ENCODE measurements around the gene SAMD13.

The SAMD13 gene

DNA sequence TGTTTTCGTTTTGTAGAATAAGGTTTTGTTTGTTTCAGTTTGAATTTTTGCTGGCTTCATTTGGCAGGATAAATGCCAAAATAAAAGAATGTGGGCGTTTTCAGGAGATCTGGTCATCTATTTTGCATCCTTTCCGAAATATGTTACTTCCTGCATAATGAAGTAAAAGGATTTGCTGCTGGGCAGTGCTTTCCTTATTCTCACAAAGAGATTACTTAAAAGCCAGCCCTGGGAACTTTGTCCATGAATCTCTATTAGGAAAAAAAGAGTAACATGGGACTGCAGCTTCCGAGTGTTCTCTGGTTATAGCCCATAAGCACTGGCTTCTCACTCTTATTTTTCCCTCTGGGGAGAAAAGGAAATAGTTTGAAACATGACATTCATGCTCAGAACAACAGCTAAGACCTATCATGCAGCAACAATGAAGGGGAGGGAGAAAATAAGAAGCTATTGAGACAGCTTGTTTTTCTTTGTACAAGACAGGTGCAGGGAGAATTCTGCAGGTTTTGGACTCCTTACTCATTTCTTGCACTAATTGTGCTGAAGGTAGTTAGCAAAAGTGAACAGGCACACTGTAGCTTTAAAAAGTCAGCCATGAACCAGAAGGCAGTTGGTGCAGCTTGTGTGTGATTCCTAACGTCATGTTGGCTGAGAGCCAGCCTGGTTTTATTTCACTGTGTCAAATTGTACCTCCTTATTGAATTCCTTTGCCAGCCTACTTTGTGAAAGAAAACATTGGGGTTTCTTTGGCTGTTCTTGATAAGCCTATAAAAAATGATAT is at the start of gene SAMD13:
Gene SAMD13 (plus strand): TSS at position 705 of the 781 bp plus-strand sequence. CDS start 1,527 bp downstream, outside the sequence.
- peak; percentile 24 to 48 for DNase-seq

- no peak for DNase-seq
These were observed 48.5 kb upstream of the SAMD13 start for GRCh38 chr1:84253036-84253435.

DNA sequence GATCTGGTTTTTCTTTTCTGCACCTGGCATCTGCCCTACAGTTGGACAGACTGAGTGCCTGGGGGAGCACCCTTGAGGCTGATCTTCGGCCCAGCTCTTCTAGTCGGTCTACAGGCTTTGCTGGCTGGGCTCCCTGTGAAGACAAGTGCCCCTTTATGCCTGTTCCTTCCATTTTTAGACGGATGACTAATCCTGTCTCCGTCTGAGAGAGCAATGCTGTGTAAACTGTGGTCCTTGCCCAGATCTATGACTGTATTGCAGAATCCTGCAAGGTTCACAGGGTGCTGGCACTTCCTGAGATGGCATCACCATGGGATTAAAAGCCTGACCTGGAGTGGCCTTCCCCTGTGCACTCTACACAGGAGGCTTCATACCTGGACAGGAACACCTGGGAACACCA is 47.6 kb upstream of the SAMD13 start:
- no peak for DNase-seq

- no peak for DNase-seq
These were observed 46.7 kb upstream of the SAMD13 start for GRCh38 chr1:84254703-84255238.

- DNase-seq = no peak
These were observed 45.9 kb upstream of the SAMD13 start for GRCh38 chr1:84255582-84255981.

GRCh38 chr1:84257617-84258016 is 43.9 kb upstream of the SAMD13 start:
- no peak for DNase-seq

GRCh38 chr1:84259376-84259775 is 42.1 kb upstream of the SAMD13 start:
- no peak for DNase-seq

DNA sequence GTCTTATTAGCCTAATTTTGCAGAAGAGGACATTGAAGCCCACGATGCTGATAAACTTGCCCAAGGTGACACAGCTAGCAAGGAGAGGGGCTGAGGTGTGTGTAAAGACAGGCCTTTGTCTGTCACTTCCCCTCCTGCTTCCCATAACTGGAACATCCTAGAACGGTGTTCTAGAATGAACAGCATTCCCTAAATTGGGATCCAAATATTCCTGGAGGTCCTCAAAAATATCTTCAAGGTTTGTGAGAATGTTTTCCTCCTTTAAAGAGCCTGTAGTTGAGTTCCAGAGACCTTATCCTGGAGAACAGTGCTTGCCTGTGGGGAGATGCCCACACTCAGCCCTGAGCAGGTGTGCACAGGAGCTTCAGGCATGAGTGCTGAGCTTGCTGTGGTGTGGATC is 41.5 kb upstream of the SAMD13 start:
- DNase-seq = no peak

DNA sequence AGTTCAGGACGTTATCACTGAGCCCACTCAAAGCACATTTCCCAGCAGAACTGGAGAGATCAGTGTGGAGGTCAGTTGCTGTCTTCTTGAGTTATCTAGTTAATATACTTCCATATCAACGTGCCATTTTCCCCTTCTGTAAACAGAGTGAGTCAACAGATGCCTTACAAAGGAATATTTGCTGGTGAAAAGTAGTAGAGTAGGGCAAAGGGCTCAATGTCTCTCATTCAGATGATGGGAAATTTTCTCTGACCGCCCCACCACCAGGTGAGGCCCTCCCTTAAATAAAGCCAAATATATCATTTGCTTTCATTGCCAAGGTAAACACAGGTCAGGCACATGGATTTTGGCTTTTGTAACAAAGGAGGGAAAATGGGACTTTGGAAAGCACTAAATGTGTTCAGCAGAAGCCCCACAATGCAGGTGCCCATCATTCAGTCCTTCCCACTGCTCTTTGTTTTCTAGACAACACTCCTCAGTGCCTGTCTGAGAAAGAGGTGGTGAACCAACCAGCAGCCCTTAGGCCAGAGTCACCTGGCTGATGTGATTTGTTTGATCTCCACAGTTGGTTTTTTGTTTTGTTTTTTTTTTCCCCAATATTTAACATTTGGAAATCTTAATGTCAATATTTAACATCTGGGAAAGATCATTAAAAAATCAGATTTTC is 40.5 kb upstream of the SAMD13 start:
- no peak for DNase-seq

GRCh38 chr1:84264961-84265360 is 36.5 kb upstream of the SAMD13 start:
- DNase-seq = no peak

GRCh38 chr1:84265867-84266266 is 35.6 kb upstream of the SAMD13 start:
- no peak for DNase-seq

DNA sequence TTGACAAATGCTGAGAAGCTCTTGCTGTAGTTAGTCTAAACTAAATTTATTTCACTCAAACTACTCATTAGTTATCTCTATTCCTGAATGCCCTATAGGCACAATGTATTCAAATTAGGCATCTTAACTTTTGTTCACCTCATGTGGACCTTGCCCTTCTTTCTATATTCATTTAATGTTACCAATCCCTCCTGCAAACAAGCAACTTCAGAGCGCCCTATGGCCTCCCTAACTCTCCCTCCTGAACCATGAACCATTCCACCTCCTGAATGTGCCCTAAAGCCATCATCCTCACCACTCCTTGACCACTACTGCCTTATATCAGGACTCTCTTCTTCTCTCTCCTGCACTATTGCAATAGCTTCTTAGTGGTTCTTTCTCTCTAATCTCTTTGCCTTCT is 34.8 kb upstream of the SAMD13 start:
- no peak for DNase-seq

DNA sequence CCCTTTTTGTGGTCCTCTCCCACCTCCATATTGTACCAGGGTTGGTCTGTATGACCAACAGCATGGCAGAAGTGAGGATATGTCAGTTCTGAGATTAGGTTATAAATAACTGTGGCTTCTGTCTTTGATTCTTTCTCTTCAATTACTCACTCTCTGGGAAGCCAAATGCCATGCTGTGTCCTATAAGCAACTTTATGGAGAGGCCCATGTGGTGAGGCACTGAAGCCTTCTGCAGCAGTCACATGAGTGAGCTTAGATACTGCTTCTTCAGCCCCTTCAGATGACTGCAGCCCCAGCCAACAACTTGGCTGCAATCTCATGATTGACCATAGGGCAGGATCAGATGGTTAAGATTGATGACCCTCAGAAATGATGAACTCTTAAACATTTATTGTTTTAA is 34.0 kb upstream of the SAMD13 start:
- no peak for DNase-seq

DNA sequence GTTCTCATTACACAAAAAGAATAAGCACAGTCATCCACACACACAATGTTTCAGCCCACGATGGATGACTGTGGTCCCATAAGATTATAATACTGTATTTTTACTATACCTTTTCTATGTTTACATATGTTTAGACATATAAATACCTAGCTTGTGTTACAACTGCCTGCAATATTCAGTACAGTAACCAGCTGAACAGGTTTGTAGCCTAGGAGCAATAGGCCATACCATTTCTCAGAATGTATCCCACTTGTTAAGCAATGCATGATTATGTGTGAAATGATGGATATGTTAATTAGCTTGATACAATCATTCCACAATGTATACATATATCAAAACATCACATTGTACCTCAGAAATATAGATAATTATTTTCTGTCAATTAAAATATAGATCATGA is 33.2 kb upstream of the SAMD13 start:
- no peak for DNase-seq

GRCh38 chr1:84269306-84269705 is 32.2 kb upstream of the SAMD13 start:
- DNase-seq = no peak

DNA sequence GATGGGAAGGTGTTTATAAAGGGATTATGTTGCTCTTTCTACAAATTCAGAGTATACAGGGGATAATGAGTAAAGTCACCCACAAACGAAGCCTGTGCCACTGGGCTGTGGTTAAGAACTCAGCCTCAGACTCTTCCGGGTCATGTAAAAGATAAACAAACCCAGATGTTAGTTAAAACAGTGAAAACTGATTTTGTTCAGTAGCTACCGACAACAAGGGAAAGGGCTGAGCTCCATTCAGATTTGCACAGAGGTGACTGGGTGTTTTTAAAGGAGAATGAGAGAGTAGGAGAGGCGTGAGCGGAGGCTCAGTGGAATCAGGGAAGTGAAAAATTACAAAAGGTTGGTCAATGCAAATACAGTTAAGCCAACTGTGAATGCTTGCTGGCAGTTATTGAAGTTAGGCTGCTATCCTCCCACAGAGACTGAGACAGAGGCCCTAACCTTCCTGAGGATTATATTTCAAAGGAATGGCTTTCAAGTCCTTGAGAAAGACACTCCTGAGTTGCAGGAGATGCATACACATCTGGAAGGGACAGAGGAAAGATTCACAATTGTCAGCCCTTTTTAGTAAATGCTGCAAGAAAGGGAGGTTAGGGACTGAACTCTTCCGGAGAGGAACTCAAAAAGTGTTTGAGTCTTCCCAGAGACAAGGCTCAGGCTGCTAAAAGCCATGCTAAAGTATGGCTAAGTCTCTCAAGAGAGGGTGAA is 29.9 kb upstream of the SAMD13 start:
- DNase-seq = no peak

GRCh38 chr1:84272401-84272800 is 29.1 kb upstream of the SAMD13 start:
- DNase-seq = no peak

- DNase-seq = no peak
These were observed 24.0 kb upstream of the SAMD13 start for GRCh38 chr1:84277343-84278059.

DNA sequence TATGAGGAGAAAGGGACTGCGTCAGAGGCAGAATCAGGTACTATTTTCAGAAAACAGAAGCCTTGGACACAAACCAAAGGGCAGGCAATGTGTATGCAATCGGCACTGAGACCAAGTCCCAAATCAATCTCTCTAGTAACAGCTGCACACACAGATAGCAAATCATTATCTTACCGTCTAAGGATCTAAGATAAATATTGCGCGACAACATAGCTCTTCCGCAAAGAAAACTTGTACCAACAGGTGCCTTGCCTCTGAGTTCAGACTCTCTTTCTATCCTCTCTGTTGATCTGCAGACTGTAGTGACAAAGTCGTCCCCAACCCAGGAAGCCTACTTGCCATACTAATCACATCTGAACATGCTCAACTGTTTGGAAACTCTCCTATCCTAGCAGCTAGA is 22.6 kb upstream of the SAMD13 start:
- DNase-seq = no peak

GRCh38 chr1:84280912-84281311 is 20.6 kb upstream of the SAMD13 start:
- DNase-seq = no peak

DNA sequence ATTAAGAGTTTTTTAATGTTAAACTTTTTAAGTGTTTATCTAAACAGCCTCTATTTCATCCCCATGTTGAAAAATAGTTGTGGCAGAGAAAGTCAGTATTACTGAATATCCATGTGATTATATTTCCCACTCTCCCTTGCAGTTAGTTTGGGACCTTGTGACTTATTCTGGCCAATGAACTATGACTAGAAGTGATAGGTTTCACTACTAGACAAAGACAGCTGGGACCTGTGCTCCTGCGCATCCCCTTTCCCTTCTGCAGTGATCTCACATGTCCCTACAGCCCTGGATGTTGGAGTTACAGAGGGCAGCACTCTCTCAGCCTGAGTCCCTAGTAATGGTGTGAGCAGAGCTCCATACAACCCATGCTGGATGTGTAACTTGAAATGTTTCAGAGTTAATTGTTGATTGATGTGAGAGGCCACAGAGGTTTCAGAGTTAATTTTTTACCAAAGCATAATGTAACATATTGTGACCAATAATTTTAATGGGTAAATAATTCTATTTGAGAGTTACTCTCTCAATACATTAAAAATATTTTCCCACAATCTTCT is 18.7 kb upstream of the SAMD13 start:
- DNase-seq = no peak

DNA sequence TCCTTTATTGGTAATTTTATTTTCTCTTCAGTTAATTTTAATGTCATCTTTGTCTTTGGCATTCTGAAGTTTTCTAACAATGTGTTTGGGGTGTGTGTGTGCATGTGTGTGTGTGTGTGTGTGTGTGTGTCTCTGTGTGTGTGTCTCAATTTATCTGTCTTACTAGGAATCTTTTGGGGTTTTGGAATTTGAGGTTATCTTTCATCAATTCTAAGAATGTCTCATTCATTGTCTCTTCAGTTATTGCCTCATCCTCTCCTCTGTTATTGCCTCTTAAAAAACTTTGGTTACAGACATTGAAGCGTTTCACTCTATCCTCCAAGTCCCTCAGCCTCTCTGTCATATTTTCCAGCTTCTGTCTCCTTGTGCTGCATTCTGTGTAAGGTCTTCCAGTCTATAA is 18.1 kb upstream of the SAMD13 start:
- no peak for DNase-seq

- DNase-seq = no peak
These were observed 15.4 kb upstream of the SAMD13 start for GRCh38 chr1:84286071-84286470.
